Measurements from ENCODE around the gene ZBTB48.

- TF ChIP-seq CTCF (IDR thresholded peaks at IDR 0.05) (no peak), POLR2A (IDR thresholded peaks at IDR 0.05) (no peak)
These were observed 11.4 kb downstream of the ZBTB48 start for GRCh38 chr1:6591222-6591621.

Data from adrenal gland (tissue), 5 donors.